CD4-positive, CD25-positive, alpha-beta regulatory T cell (primary cell): Measurements from ENCODE around the gene GRM5. TPM values are rescaled to one million over a fixed set of nuclear protein-coding genes. Genes with fewer than 3 reads are reported as not detected.

Source experiments
- ATAC-seq, 2 donors: fragments of 150-1000 bp; cut with Tn5 transposase; one replicate each; pipeline ENCODE4 v1.10.0; 2021; ENCODE audit warnings: low read depth in 2 of 2, moderate number of reproducible peaks in 2 of 2, moderate library complexity in 1 of 2
- DNase-seq, 3 donors: peaks; one replicate each; pipeline versions ENCODE4 v3.0.0 to v3.0.0-alpha.2; 2012 to 2022; ENCODE audit warnings: mixed read lengths in 1 of 3
- H3K27ac ChIP-seq: one replicate; pipeline ENCODE4 v1.7.0; 2013; ENCODE audit warnings: mild to moderate bottlenecking, low read length; ENCODE audit not compliant: insufficient read depth, poor library complexity, severe bottlenecking
- H3K27me3 ChIP-seq: one replicate; pipeline ENCODE4 v1.7.0; 2013; ENCODE audit warnings: low read length; ENCODE audit not compliant: control insufficient read depth, insufficient read depth
- H3K36me3 ChIP-seq: one replicate; pipeline ENCODE4 v1.7.0; 2013; ENCODE audit warnings: mild to moderate bottlenecking, low read length, moderate library complexity; ENCODE audit not compliant: control insufficient read depth, insufficient read depth
- H3K4me1 ChIP-seq: 2 replicates; pipeline ENCODE4 v1.7.0; 2013; ENCODE audit warnings: mild to moderate bottlenecking, low read length; ENCODE audit not compliant: insufficient read depth, control insufficient read depth, poor library complexity, severe bottlenecking
- H3K4me3 ChIP-seq: one replicate; pipeline ENCODE4 v1.7.0; 2013; ENCODE audit warnings: low read depth, mild to moderate bottlenecking, low read length, moderate library complexity
- H3K9me3 ChIP-seq, 2 experiments: 1 replicate in 1 of 2; 2 replicates in 1 of 2; pipeline ENCODE4 v1.7.0; 2013; ENCODE audit warnings: low read length in 2 of 2, mild to moderate bottlenecking in 1 of 2, moderate library complexity in 1 of 2; ENCODE audit not compliant: control insufficient read depth in 2 of 2
- H3K27ac Mint-ChIP-seq, 3 donors: one replicate each; pipeline ENCODE4 v1.8.0; 2020 to 2022; ENCODE audit warnings: mild to moderate bottlenecking in 3 of 3, mixed read lengths in 3 of 3, moderate library complexity in 2 of 3
- H3K27me3 Mint-ChIP-seq: one replicate; pipeline ENCODE4 v1.8.0; 2022; ENCODE audit warnings: mild to moderate bottlenecking, mixed read lengths
- H3K36me3 Mint-ChIP-seq: one replicate; pipeline ENCODE4 v1.8.0; 2020; ENCODE audit warnings: mixed read lengths
- H3K4me1 Mint-ChIP-seq, 4 donors: one replicate each; pipeline ENCODE4 v1.8.0; 2020 to 2022; ENCODE audit warnings: mixed read lengths in 4 of 4, mild to moderate bottlenecking in 1 of 4
- H3K4me3 Mint-ChIP-seq, 4 donors: one replicate each; pipeline ENCODE4 v1.8.0; 2020 to 2022; ENCODE audit warnings: mild to moderate bottlenecking in 4 of 4, mixed read lengths in 4 of 4, moderate library complexity in 3 of 4
- H3K9me3 Mint-ChIP-seq, 7 donors: one replicate each; pipeline ENCODE4 v1.8.0; 2020 to 2022; ENCODE audit warnings: mixed read lengths in 7 of 7, mild to moderate bottlenecking in 3 of 7, moderate library complexity in 2 of 7
- polyA plus RNA-seq, 4 donors: library from polyadenylated mRNA; unstranded; fragments of 300-500 nt; fragmentation: Illumina TruSeq; gene quantifications; one replicate each; pipeline ENCODE4 v1.2.3, GENCODE V29; 2021
- total RNA-seq: library from RNA; stranded (reverse); gene quantifications from one replicate; pipeline ENCODE4 v1.2.3, GENCODE V29; 2022

The GRM5 gene
- total and polyA plus RNA-seq, 5 donors from 2014 or later, result not detected

GRCh38 chr11:88508418-88508758 lies 557.4 kb downstream of the GRM5 start:
- Histone ChIP-seq H3K4me1 (peaks cover 11% of the 10 kb centered on the region), H3K27me3 (peaks cover 42% of the 10 kb centered on the region), H3K36me3 (no peaks in the 10 kb centered on the region), H3K4me3 (no peak overlapping the region), H3K27ac (no peak overlapping the region), H3K9me3 (no peaks in the 10 kb centered on the region)
- Mint-ChIP-seq H3K27me3 (peaks cover 94% of the 10 kb centered on the region), H3K4me3 (peak overlapping the region in 3 of 4 donors; percentile 42 to 75 (median 70)), H3K27ac (peak overlapping the region in 1 of 3 donors; percentile 11), H3K4me1 (peaks cover 0 to 8% (median 4%) of the 10 kb centered on the region in 4 donors), H3K9me3 (peaks cover 0 to 1% (median 0%) of the 10 kb centered on the region in 7 donors), H3K36me3 (no peaks in the 10 kb centered on the region)
- no peak for ATAC-seq
- DNase-seq, result no peak

DNA sequence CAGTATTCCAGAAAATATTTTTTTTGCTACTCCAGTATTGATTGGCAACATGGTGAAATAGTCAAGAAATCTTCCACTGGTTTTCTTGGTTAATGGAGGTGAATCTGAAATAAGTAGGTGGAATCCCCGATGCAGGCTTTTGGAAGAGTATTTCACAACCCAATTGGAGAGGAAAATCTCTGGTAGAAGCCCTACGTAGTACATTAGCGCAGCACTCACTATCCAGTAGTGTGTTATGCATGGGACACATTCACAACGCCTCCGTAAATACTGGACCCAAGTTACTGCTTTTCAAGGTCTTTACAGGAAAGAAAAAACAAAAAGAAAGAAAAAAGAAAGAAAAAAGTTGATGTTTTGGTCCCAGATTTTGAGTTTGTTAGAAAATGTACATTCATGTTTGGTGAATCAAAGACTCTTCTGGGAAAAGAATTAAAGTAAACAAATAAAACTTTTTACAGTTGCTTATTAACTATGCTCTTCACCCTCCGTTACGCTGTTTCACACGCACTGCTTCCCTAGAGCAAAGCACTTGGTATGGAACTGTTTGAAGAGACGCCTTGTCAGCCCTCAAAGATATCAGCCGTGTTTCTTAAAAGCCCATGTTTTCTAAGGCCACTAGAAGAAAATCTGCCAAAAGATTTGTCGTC lies 557.9 kb downstream of the GRM5 start:
- peak overlapping the region in 1 of 3 donors; percentile 11 for H3K27ac Mint-ChIP-seq

DNA sequence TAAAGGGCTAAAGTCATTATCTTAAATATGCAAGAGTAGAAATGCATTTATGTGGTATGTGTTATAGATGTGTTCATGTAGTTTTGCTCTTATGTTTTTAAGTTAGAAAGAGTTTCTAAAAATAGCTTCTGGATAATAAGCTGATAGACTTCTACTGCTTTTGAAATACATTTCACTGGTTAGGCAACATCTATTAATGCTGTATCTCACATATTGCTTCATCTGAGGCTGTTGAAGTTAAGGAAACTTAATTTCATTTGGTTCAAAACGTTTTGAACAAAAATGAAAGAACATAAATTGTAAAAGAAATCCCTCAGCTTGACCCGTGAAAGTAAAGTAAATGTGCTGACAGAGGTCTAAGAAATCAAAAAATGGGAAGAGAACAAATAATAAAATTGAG lies 564.2 kb downstream of the GRM5 start:
- Mint-ChIP-seq H3K9me3 (peaks cover 0 to 2% (median 0%) of the 10 kb centered on the region in 7 donors), H3K27ac (no peak overlapping the region), H3K27me3 (peaks cover 49% of the 10 kb centered on the region), H3K4me3 (no peak overlapping the region), H3K4me1 (no peaks in the 10 kb centered on the region), H3K36me3 (no peaks in the 10 kb centered on the region)
- no peaks in the 10 kb centered on the region for H3K36me3 ChIP-seq
- ATAC-seq (no peak), DNase-seq (no peak)
- H3K4me1 ChIP-seq, result no peaks in the 10 kb centered on the region
- no peak overlapping the region for H3K27ac ChIP-seq
- peaks cover 18% of the 10 kb centered on the region for H3K27me3 ChIP-seq
- no peak overlapping the region for H3K4me3 ChIP-seq
- no peaks in the 10 kb centered on the region for H3K9me3 ChIP-seq

More for the DNA sequence above, 557.9 kb downstream of the GRM5 start:
- Histone ChIP-seq H3K9me3 (no peaks in the 10 kb centered on the region), H3K36me3 (no peaks in the 10 kb centered on the region), H3K27ac (no peak overlapping the region), H3K4me1 (peaks cover 11% of the 10 kb centered on the region), H3K4me3 (no peak overlapping the region), H3K27me3 (peaks cover 42% of the 10 kb centered on the region)
- H3K36me3 Mint-ChIP-seq, result no peaks in the 10 kb centered on the region
- H3K9me3 Mint-ChIP-seq, result peaks cover 0 to 1% (median 0%) of the 10 kb centered on the region in 7 donors
- H3K4me3 Mint-ChIP-seq, result peak overlapping the region in 1 of 4 donors; percentile 70
- H3K4me1 Mint-ChIP-seq, result peaks cover 0 to 8% (median 4%) of the 10 kb centered on the region in 4 donors
- no peak for ATAC-seq
- peak in 1 of 3 donors; percentile 2 for DNase-seq
- peaks cover 94% of the 10 kb centered on the region for H3K27me3 Mint-ChIP-seq

DNA sequence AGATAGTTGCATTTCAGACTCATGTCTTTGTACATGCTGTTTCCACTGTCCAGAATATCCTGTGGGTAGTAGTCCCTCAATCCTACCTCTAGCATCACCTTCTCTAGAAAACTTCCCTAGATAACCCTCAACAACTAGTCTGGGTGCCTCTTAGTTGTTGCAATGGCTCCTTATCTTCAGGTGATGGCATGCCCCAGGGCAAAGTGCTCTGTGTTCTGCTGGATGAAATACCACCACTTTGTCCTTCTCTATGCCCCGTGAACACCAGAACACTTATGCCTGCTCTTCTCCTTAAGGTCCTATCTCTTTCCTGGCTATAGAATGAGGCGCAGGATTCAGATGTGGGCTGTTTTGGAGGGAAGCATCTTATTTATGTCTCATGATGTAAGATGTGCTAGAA lies 569.9 kb downstream of the GRM5 start:
- H3K27ac Mint-ChIP-seq, result no peak overlapping the region
- no peak for DNase-seq
- H3K27ac ChIP-seq, result no peak overlapping the region
- H3K9me3 ChIP-seq, result no peaks in the 10 kb centered on the region
- peaks cover 4% of the 10 kb centered on the region for H3K27me3 ChIP-seq
- H3K27me3 Mint-ChIP-seq, result peaks cover 20% of the 10 kb centered on the region
- no peaks in the 10 kb centered on the region for H3K36me3 ChIP-seq
- no peaks in the 10 kb centered on the region for H3K4me1 Mint-ChIP-seq
- H3K36me3 Mint-ChIP-seq, result no peaks in the 10 kb centered on the region
- H3K4me3 Mint-ChIP-seq, result no peak overlapping the region
- peaks cover 0 to 1% (median 0%) of the 10 kb centered on the region in 7 donors for H3K9me3 Mint-ChIP-seq
- no peaks in the 10 kb centered on the region for H3K4me1 ChIP-seq
- no peak for ATAC-seq
- no peak overlapping the region for H3K4me3 ChIP-seq

DNA sequence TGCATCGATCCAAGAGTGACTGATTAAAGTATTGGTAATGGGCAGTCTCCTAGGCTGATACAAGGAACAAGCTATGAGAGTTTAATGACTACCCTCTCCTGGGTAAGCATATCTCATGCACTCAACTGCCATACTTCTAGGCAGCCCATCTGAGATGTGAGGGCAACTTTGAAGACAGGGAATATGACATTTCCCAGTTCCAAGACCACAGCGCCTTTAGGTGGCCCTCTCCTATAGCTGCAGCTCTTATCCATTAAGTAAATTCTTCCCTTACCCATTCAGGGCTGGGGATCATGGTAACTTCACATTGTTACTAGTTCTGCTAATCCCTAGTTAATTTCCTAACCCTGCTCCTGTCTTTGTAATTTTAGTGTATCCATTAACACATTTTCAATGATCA lies 570.9 kb downstream of the GRM5 start:
- no peaks in the 10 kb centered on the region for H3K36me3 Mint-ChIP-seq
- ATAC-seq (no peak), DNase-seq (peak in 1 of 3 donors; percentile 5)
- H3K4me3 ChIP-seq, result no peak overlapping the region
- peaks cover 16% of the 10 kb centered on the region for H3K27me3 Mint-ChIP-seq
- no peaks in the 10 kb centered on the region for H3K36me3 ChIP-seq
- H3K27ac Mint-ChIP-seq, result no peak overlapping the region
- no peaks in the 10 kb centered on the region for H3K4me1 Mint-ChIP-seq
- peaks cover 4% of the 10 kb centered on the region for H3K27me3 ChIP-seq
- H3K4me3 Mint-ChIP-seq, result no peak overlapping the region
- no peak overlapping the region for H3K27ac ChIP-seq
- H3K9me3 Mint-ChIP-seq, result peaks cover 0 to 1% (median 0%) of the 10 kb centered on the region in 7 donors
- no peaks in the 10 kb centered on the region for H3K9me3 ChIP-seq
- no peaks in the 10 kb centered on the region for H3K4me1 ChIP-seq

DNA sequence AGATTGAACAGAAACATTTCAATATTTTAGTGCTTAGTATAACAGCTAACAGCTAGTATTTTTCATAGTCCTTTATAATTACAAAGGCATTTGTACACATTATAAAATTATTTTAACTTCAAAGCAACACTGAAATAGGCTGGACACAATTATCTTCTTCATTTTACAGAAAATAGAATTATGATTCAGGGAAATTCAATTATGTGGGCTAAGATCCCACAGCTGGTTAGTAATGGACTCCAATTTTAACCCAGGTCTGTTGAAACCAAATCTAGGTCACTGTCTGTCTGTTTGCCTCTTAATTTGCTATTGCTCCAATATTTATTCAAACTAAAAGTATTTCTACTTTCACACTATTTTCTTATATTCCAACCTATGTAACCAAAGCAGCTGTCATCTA lies 574.1 kb downstream of the GRM5 start:
- Mint-ChIP-seq H3K27ac (no peak overlapping the region), H3K36me3 (no peaks in the 10 kb centered on the region), H3K9me3 (peaks cover 0 to 2% (median 0%) of the 10 kb centered on the region in 7 donors), H3K27me3 (peaks cover 16% of the 10 kb centered on the region), H3K4me1 (no peaks in the 10 kb centered on the region), H3K4me3 (no peak overlapping the region)
- ATAC-seq (no peak), DNase-seq (no peak)
- Histone ChIP-seq H3K9me3 (no peaks in the 10 kb centered on the region), H3K4me1 (no peaks in the 10 kb centered on the region), H3K27me3 (no peaks in the 10 kb centered on the region), H3K27ac (no peak overlapping the region), H3K36me3 (no peaks in the 10 kb centered on the region), H3K4me3 (no peak overlapping the region)

DNA sequence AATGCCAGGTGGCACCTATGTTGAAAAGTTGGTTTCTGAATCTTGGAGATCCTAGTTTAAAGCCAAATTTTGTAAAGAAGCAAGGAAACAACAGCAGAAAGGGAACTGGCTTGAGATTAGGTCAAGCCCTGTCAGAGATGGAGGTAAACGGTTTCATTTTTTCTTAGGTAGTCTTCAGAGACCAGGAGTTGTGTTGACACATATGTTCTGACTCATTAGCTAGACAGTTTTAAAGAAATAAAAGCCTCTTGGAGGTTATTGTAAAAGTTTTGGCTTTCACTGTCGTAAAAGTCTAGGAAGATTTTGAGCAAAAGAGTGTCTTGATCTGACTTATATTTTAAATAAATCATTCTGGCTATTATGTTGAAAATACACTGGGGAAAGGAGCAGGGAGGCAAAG lies 576.8 kb downstream of the GRM5 start:
- no peak for DNase-seq
- no peaks in the 10 kb centered on the region for H3K4me1 ChIP-seq
- H3K36me3 ChIP-seq, result no peaks in the 10 kb centered on the region
- Mint-ChIP-seq H3K36me3 (no peaks in the 10 kb centered on the region), H3K9me3 (peaks cover 0 to 2% (median 0%) of the 10 kb centered on the region in 7 donors), H3K4me3 (no peak overlapping the region), H3K27me3 (peaks cover 11% of the 10 kb centered on the region), H3K27ac (no peak overlapping the region), H3K4me1 (peaks cover 0 to 6% (median 3%) of the 10 kb centered on the region in 4 donors)
- ATAC-seq, result no peak
- H3K27ac ChIP-seq, result no peak overlapping the region
- no peaks in the 10 kb centered on the region for H3K9me3 ChIP-seq
- H3K4me3 ChIP-seq, result no peak overlapping the region
- H3K27me3 ChIP-seq, result no peaks in the 10 kb centered on the region

DNA sequence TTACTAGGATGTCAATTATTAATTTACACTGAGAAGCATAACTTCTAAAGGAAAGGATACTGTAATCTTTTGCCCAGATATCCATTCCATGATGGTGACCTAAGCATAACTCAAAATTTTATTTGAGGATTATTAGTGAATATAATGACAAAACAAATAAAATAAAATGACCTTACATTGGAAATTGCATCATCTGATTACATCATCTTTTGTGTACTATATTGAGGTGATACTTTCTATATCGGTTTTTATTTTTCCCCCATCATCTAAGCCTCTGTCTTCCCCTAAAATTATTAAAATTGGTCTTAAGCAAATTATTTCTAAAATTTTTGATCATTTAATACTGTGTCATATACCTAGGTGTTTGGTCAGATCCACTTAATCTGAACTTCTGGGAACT lies 578.1 kb downstream of the GRM5 start:
- Histone ChIP-seq H3K9me3 (no peaks in the 10 kb centered on the region), H3K27ac (no peak overlapping the region), H3K36me3 (no peaks in the 10 kb centered on the region), H3K27me3 (no peaks in the 10 kb centered on the region), H3K4me1 (no peaks in the 10 kb centered on the region), H3K4me3 (no peak overlapping the region)
- Mint-ChIP-seq H3K27me3 (peaks cover 18% of the 10 kb centered on the region), H3K27ac (no peak overlapping the region), H3K4me3 (no peak overlapping the region), H3K4me1 (peaks cover 0 to 6% (median 3%) of the 10 kb centered on the region in 4 donors), H3K36me3 (no peaks in the 10 kb centered on the region), H3K9me3 (peaks cover 0 to 2% (median 0%) of the 10 kb centered on the region in 7 donors)
- DNase-seq (no peak), ATAC-seq (no peak)
